ENCODE measurements around the gene PGM3.
"Not testable (repeated sequence)": the region's sequence is repeated elsewhere in the genome, so short reads cannot be mapped to it uniquely, and the experiment has no call there.

PGM3 gene, protein sequence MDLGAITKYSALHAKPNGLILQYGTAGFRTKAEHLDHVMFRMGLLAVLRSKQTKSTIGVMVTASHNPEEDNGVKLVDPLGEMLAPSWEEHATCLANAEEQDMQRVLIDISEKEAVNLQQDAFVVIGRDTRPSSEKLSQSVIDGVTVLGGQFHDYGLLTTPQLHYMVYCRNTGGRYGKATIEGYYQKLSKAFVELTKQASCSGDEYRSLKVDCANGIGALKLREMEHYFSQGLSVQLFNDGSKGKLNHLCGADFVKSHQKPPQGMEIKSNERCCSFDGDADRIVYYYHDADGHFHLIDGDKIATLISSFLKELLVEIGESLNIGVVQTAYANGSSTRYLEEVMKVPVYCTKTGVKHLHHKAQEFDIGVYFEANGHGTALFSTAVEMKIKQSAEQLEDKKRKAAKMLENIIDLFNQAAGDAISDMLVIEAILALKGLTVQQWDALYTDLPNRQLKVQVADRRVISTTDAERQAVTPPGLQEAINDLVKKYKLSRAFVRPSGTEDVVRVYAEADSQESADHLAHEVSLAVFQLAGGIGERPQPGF

DNA sequence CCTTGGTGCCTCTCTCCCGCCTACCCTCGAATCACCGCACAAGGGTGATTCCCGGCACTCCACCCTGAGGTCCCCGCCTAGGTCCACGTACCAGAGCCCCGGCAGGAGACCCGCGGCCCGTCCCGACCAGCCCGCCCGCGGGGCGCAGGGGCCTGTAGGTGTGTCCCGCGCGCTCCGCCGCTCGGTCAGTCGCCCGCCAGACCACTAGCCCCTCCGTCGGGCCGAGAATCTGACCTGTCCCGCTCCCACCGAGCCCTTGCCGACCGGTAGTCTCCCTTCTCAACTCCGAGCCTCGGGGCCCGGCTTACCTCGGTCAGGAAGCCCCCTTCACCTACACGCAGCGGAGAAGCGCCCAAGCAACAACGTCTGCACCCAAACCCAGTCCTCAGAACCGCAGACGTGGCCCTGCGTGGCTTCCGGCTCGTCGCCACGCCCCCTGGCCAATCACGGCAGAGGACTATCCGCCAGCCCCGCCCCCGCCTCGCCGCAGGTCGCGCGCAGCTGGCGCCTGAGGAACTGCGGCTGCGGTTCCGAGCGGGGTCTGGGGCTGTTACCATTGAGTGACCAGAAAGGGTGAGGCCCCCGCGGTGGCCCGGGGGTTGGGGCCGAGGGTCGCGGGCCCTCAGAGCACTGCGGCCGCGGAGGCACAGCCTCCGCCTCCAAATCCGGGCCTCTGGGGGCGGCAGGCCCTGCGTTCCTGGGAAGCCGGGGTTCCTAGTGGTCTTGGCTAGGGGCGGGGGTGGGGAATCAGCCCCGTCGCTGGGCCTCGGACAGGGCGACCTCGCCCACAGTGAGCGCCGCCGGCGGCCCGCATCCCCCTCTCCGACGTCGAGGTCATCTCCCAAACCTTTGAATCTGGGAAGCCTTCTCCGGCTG lies at the start of gene PGM3, which contains the start of gene RWDD2A:
TSS of gene PGM3 (minus strand) at position 395 of the 876 bp plus-strand sequence. CDS start 2,253 bp downstream, outside the sequence.
TSS of gene RWDD2A (plus strand) at position 487 of the 876 bp plus-strand sequence. CDS start 1,095 bp downstream, outside the sequence.
- DNase-seq (ENCODE audit: low spot score), result peak; percentile 96

DNA sequence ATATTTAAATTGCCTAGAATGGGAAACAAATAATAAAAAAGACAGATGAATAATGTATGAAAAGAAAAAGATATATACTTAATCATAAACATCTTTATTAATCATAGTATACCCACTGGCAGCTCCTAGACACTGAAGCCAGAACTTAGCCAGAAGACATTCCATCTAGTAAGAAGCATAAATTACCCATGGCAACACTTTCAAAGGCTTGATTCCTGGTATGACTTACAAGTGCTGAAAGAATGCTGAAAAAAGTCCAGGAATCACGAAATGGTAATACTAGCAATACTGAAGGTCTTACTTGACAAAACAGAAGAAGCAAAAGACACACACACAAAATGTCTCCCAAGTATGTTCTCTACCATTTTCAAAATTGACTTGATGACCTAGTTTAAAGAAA lies 38.1 kb upstream of the PGM3 start:
- no peak for DNase-seq (ENCODE audit: low spot score)

DNA sequence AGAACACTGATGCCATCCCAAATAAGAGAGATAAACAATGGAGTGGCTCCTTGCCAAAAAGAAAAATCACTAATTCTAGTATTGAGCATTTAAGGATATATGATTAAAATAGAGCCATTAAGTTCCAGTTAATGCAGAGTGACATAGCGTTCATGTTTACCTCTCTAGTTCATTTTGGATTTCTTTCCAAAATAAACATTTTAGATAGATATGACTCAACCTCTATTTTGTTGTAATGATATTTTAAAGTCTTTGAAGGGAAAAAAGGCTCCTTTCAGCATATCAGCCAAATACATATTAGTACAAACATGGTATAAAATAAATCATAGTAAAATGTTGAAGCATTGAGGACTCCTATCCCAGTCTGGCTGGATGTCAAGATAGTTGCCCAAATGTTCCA lies 33.5 kb upstream of the PGM3 start:
- DNase-seq (ENCODE audit: low spot score), result no peak

DNA sequence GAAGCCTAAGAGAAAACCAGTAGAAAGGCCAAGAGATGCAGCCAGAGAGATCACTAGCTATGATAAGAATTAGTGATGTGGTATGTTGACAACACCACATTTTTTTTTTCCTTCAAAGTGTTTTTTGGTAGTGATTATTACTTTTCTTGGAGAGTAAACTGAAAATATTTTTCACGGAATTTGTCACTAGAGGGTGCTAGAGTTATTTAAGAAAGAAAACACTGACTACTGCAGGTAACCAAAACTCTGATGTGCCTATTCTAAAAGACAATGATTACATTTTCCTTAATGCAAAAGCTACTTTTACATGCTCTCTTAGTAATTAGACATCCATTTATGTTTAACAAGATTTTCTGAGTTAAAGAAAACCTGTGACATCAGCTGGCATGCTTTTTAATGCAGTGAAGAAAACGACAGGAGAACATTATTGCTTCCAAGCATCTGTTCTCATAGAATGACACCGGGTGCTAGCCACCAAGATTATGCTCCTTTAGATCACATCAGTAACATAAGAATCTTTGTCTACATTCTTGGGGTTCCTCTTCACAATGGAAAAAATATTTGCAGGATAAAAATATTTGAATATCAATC lies 28.9 kb upstream of the PGM3 start:
- peak; percentile 29 for DNase-seq (ENCODE audit: low spot score)

DNA sequence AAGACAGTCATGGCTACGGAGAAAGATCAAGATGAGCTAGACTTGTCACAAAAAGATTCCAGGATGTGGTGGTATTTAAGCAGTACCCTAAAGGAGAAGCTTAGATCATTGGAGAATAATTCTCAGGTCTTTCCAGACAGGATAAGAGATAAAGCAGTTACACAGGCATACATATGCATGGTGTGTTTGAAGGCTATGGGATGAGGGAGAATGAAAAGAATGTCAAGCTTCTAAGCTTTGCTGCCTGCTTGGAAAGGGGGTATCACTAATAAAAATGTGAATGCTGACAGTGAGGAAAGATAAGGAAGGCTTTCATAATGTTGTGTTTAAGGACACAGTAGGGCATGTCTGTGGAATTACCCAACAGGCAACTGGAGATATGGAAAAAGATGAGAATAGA lies 28.2 kb upstream of the PGM3 start:
- DNase-seq (ENCODE audit: low spot score), result no peak

DNA sequence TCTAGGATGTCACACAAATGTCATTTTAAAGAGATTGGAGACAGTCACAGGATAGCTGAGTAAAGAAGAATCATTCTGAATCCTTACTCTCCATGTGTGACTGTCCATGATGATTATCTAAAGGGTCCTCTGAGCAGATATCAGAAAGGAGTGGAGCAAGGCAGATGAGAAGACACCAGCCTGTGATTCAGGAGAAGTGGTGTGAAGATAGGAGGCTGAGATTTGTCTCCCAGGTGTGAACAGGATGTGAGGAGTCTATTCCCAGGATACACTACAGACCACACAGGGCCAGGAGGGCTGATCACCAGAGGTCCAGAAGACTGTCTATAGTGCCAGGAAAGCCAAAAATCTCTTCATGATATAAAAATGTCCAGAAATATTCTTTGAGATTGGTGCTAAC lies 27.1 kb upstream of the PGM3 start:
- no peak for DNase-seq (ENCODE audit: low spot score)

DNA sequence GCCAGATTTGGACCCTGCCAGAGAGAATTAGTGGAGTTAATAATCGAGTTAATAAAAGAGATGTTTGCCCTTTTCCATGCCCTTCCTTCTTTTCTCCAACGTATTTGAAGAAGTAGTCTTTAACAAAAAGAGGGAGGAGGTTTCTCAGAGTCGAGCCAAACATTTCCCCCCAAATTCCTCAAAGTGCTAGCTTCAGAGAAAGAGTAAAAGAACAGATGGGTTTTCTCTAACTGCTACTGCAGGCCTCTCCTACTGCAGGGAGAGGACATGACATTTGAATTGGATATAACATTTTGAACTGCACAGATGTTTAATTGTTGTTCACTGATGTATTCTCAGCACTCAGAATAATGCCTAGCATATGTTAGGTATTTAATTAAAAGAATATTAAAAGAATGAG lies 25.6 kb upstream of the PGM3 start:
- no peak for DNase-seq (ENCODE audit: low spot score)

DNA sequence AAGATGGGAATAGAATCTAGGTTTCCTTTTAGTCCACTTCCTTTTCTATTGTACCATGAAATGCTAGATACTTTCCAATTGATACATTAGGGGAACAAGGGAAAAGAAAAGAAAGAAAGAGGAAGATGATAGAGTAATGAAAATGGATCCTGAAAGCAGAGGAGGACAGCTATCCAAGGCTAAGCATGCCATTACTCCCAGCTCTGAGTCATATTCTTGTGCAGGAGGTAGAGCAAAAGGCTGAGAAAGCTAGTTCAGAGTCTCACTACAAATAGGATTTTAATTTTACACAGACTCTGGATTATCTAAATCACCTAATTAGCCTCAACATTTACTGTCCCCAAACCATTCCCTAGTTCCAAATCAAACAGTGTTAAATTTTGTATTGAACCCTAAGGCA lies 23.7 kb upstream of the PGM3 start:
- DNase-seq (ENCODE audit: low spot score), result no peak

DNA sequence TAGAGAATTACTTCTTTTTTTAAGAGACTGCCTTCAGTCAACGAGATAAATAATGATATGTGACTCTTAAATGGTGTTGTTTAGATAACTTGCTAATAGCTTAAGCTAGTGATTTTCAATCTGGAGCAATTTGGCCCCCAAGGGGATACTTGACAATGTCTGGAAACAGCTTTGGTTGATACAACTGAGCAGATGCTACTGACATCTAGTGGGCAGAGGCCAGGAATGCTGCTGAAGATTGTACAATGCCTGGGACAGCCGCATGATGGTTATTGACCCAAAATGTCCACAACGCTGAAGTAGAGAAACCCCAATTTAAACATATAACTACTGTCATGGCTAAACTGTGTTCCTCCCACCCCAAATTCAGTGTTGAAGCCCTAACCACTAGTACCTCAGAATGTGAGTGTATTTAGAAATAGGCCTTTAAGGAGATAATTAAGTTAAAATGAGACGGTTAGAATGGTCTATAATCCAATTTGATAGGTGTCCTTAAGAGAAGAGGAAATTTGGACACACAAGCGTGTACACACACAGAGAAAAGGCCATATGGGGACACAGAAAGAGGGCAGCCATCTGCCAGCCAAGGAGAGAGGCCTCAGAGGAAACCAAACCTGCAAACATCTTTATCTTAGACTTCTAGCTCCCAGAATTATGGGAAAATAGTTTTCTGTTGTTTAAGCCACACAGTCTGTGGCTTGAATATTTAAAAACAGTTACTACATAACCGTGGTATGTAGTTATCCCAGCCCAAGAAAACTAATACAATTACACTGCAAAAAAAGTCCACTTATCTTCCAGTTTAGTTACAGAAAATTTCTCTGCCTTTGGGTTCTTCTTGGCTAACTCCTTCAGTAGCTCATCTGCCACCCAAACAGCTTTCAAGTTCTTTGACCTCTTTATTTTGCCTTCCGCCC lies 22.3 kb upstream of the PGM3 start:
- peak; percentile 90 for DNase-seq (ENCODE audit: low spot score)

DNA sequence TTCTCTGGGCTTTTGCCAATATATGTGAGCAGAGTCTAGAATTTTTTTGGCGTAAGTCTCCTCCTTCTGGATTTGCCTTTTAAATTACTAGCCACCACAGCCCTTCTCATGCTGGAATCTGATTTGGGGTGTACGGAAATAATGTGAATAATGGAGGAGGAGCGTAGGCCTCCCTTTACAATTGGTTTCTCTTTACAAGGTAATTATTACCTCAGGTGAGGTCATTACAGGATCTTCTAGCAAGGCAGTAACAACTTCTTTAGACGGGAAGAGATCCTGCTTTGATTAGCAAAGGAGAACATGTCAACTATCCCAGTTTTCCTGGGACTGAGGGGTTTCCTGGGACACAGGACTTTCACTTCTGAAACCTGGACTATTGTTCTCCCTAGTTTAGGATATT lies 9.0 kb upstream of the PGM3 start:
- DNase-seq (ENCODE audit: low spot score), result no peak

DNA sequence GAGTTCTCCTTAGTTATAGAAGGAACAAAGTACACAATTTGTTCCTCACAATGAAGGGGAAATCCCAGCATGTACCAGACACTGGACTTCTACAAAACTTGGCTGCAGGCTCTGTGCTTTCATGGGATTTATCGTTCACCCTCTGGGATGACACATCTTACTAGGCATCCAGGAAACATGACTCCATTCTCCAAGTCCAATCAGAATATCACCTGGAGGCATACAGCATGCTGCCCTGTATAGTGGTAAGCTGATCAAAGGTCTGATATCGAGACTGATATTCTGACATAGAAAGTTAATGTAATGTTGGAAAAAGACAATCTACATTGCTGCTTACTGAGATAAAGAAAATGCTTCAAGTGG lies 6.8 kb upstream of the PGM3 start:
- DNase-seq (ENCODE audit: low spot score), result no peak

DNA sequence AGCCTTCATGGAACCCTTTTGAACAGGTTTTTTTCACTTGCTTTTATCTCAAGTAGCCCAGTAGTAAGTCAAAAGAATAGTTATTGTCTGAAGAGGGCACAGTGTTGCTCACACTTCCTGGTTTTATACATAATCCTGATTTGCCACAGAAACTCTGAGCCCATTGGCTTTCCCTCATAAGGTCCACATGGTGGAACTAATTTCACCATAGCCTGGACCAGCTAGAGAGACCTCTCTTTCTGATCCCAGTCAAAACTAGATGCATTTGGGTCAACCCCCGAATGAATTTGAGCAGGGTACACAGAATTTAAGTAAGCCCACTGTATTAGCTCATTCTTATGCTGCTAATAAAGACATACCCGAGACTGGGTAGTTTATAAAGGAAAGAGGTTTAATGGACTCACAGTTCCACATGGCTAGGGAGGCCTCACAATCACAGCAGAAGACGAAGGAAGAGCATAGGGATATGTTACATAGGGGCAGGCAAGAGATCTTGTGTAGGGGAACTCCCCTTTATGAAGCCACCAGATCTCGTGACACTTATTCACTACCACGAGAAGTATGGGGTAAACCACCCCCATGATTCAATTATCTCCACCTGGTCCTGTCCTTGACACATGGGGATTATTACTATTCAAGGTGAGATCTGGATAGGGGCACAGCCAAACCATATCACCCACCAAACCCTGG lies 6.3 kb upstream of the PGM3 start:
- no peak for DNase-seq (ENCODE audit: low spot score)

DNA sequence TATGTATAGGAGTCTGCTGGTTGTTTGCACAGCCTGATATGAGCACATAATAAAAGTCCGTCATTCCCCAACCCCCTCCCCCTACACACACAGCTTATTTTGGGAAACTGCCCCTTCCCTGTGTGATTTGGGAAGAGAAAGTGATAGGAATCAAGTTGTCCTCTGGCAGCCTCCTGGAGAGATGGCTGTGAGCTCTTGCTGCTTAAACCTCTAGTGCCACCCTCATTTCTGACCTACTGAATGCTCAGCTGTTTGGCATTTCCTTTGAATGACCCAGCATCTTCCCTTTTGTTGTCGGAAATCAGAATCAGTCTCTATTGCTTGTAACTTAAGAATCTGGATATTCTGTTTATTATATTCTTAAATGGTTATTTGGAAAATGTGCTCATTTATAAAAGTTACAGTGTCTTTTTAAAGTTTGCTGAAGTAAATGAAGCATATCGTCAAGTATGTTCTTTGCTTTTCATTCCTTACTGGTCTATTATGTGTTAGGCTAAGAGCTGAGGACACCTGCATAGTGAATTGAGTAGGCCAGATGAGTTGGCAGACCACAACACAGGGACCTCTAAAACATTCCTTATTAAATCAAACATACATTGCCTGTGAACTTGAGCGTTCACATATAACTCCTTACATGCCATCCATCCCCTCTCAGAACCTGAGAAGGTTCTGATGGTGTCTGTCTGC lies 5.6 kb upstream of the PGM3 start:
- no peak for DNase-seq (ENCODE audit: low spot score)

DNA sequence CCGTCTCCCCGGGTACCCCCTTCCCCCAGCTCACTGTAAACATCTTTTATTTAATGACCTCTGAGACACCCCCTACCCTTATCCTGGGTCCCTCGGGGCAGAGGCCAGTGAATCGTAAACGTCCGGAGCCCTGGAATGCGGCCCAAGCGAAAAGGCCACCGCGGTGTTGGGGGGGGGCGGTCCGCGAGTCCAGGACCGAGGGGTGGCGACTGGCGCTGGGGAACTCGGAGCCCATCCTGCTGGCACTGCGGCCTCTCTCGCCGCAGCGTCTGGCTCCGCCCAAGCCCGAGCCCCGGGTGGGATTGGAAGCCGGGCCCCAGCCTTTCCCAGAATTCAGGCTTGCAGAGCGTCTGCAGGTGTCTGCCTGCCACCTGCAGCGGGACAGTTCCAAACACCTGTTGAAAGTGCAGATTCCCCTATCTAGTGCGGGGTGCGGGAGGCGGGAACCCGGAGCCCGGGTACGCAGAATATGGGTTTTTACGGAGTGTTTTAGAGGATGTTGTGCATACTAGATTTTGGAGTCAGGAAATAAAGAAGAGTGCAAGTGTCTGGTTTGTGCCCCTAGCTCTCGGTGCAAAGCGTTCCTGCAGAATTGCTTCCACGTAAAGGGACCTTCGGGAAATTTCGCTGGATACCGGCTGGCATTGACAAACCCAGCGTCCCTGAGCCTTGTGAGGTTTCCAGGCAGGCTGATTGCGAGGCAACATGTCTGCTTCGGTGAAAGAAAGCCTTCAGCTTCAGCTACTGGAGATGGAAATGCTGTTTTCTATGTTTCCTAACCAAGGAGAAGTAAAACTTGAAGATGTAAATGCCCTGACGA lies 892 bp upstream of the PGM3 start:
- DNase-seq (ENCODE audit: low spot score), result peak; percentile 51

DNA sequence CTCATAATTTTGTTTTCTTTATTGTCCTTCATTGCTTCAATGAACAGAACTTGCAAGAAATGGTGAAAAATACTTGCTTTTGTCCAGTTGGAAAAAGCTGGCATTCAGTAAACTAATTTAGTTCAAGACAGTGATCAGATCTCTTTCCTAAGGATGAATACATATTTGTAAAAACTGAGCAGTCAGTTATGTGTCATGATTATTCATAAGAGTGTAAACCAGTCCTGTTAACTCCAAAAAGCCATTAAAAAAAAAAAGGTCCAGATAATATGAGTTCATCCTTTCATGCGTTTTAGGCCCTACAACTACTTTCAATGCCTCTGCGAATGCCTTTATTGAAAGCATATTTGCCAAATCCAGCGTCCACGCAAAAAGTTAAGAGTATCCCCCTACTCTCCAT lies 609 bp downstream of the PGM3 start:
- DNase-seq (ENCODE audit: low spot score), result no peak

DNA sequence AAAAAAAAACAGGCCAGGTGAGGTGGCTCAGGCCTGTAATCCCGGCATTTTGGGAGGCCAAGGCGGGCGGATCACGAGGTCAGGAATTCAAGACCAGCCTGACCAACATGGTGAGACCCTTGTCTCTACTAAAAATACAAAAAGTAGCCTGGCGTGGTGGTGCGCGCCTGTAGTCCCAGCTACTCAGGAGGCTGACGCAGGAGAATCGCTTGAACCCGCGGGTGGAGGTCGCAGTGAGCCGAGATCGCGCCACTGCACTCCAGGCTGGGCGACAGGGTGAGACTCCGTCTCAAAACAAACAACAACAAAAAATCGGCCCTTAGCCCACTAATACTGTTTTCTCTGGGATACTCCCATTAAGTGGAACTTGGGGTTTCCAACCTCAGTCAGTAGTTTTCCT lies 1.1 kb downstream of the PGM3 start:
- not testable (repeated sequence) for DNase-seq (ENCODE audit: low spot score)

DNA sequence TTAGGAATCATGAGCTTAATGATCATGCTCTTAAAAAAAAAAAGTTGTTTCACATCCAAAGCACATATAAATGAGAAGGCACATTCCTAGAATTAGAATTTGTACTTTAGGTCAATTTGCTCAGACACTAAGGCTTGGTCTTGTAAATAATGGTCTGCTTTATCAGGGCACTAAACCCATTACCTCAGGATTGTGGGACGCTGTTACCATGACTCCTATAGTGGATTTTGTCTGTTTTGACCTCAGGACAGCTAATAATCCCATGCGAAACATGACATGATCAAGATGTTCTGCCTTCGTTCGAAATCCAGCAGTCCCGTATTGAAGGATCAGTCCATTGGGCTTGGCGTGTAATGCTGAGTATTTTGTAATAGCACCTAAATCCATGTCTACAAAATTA lies 2.4 kb downstream of the PGM3 start:
- DNase-seq (ENCODE audit: low spot score), result no peak

DNA sequence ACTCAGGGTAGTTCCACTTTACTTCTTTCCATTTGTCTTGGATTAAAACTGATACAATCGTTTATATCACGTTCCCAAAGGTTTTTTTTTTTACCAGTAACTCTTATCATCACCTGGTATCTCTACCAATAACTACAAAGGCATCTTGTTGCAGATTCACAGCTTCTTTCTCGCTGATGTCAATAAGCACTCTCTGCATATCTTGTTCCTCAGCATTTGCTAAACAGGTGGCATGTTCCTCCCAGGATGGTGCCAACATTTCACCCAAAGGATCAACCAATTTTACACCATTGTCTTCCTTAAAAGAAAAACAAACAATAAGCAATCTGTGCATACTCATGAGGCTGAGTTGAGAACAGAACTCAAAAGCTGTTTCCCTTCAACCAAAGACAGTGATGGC lies 4.6 kb downstream of the PGM3 start:
- no peak for DNase-seq (ENCODE audit: low spot score)

DNA sequence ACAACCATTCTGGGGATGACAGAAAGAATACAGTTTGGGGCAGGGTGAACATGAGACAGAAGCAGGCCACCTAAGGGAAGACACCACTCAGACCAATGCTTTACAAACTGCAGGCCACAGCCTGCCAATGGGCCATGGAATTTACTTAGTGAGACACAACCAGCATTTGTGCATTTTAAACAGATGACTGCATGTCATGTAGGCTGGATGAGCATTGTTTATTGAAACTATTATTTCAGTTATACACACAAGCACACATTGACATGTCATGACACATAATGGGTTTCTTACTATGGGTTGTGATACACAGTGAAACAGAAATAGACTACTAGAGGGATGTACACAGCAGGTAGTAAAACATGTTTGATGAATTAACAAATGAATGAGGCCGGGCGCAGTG lies 8.0 kb downstream of the PGM3 start:
- no peak for DNase-seq (ENCODE audit: low spot score)

Measured in Ammon's horn (tissue), 1 donor.